Measurements from ENCODE around the gene FAAH2.
"Not testable (repeated sequence)": the region's sequence is repeated elsewhere in the genome, so short reads cannot be mapped to it uniquely, and the experiment has no call there.

Gene FAAH2, protein sequence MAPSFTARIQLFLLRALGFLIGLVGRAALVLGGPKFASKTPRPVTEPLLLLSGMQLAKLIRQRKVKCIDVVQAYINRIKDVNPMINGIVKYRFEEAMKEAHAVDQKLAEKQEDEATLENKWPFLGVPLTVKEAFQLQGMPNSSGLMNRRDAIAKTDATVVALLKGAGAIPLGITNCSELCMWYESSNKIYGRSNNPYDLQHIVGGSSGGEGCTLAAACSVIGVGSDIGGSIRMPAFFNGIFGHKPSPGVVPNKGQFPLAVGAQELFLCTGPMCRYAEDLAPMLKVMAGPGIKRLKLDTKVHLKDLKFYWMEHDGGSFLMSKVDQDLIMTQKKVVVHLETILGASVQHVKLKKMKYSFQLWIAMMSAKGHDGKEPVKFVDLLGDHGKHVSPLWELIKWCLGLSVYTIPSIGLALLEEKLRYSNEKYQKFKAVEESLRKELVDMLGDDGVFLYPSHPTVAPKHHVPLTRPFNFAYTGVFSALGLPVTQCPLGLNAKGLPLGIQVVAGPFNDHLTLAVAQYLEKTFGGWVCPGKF

GRCh38 chrX:57286507-57287251 lies at the start of gene FAAH2:
FAAH2 (plus strand) TSS chrX:57286706; CDS start chrX:57286826, 120 bp downstream.
- peak in 1 of 2 donors; percentile 12 for DNase-seq (ENCODE audit: low read depth in 2 of 2, low spot score in 1 of 2)

- DNase-seq (ENCODE audit: low read depth in 2 of 2, low spot score in 1 of 2) = no peak
Observed at GRCh38 chrX:57241967-57242366, 44.5 kb upstream of the FAAH2 start.

- no peak for DNase-seq (ENCODE audit: low read depth in 2 of 2, low spot score in 1 of 2)
Observed at GRCh38 chrX:57251965-57252364, 34.5 kb upstream of the FAAH2 start.

GRCh38 chrX:57265126-57265525 lies 21.4 kb upstream of the FAAH2 start:
- no peak for DNase-seq (ENCODE audit: low read depth in 2 of 2, low spot score in 1 of 2)

- no peak for DNase-seq (ENCODE audit: low read depth in 2 of 2, low spot score in 1 of 2)
Observed at GRCh38 chrX:57266275-57266674, 20.2 kb upstream of the FAAH2 start.

DNA sequence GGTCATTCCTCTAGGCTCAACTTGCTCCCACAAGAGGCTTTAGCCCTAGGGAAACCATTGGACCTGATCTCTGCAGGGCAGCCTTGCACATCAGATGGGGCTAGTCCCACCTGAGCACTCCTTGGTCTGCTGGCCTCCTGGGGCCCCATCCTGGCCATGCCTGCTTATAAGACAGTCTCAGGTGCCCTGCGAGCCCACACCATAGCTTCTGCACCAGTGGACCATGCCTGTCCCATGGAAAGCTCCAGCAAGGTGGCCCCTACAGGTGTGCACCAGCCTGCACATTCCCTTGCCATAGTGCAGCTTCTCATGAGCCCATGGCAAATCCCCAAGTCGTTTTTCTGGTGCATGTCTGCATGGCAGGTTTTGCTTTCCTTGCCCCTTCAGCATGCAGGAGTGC lies 19.6 kb upstream of the FAAH2 start:
- DNase-seq (ENCODE audit: low read depth in 2 of 2, low spot score in 1 of 2) = no peak

DNA sequence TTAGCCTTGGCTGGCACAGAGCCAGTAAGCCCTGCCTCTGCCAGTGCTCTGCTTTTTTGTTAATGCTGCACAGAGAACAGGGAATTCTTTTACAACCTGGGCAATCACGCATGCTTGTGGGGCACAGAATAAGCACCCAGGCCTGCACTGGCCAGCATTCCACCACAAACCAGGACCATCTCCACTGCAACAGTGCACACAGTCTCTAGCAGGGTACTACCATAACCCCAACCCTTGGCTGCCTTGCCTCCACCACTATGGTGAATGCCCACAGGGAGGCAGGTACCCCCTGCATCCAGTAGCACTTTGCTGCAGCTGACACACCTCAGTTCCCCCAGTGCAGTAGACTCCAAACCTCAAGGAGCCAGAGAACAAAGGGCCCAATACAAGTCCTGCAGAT lies 19.2 kb upstream of the FAAH2 start:
- DNase-seq (ENCODE audit: low read depth in 2 of 2, low spot score in 1 of 2) = no peak

- DNase-seq (ENCODE audit: low read depth in 2 of 2, low spot score in 1 of 2) = no peak
Observed at GRCh38 chrX:57270980-57271379, 15.5 kb upstream of the FAAH2 start.

DNA sequence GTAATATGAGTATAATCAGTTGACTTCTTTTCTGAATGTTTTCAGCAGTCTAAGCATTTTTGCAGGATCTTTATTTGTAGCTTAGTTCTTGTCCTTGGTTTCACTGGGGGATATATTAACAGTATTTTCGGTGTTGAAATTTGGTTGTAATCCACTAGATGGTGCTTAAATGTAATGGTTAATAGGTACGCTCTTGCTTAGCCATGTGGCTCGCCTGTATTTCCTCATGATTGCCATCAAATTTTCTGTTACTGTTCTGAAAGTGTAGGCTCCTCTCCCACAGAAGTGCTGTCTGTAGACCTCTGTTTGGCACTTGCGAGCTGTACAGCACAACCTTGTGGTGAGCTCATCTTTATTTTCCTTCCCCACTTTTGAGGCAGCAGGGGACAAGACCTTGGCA lies 3.9 kb upstream of the FAAH2 start:
- no peak for DNase-seq (ENCODE audit: low read depth in 2 of 2, low spot score in 1 of 2)

DNA sequence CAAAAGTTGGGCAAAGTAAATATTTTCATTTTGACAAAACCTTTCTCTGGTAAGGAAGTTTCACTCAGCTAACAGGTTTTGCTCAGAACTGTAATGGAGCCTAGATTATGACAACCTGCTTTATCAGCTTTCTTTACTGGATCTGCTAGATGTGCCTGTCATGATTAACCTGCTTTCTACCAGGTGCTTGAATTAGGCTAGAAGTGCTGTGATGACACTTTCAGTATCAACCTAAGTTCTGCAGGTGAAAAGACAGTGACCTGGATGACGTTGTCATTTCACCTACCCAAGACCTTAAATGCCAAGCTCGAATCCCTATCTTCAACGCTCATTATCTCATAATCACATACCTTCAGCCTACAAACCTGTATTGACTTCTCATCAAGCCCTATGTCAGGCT lies 1.5 kb upstream of the FAAH2 start:
- DNase-seq (ENCODE audit: low read depth in 2 of 2, low spot score in 1 of 2) = no peak

DNA sequence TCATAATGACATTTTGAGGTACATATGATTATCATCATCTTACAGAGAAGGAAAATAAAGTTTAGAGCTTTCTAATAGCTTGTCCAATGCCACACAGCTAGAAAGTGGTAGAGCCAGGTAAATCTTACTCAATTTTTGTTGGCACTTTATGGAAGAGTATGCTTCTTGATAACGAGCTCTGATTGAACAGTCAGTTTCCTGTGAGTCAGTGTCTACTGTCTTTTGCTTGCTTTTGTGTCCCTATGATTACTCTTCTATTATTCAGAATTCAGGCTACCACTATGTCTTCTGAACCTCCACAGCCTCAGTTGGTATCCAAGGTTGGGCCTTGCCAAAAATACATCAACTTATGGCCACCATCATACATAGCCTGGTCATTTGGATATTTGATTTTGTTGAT lies 2.6 kb downstream of the FAAH2 start:
- DNase-seq (ENCODE audit: low read depth in 2 of 2, low spot score in 1 of 2) = no peak

GRCh38 chrX:57294961-57295360 lies 8.5 kb downstream of the FAAH2 start:
- no peak for DNase-seq (ENCODE audit: low read depth in 2 of 2, low spot score in 1 of 2)

DNA sequence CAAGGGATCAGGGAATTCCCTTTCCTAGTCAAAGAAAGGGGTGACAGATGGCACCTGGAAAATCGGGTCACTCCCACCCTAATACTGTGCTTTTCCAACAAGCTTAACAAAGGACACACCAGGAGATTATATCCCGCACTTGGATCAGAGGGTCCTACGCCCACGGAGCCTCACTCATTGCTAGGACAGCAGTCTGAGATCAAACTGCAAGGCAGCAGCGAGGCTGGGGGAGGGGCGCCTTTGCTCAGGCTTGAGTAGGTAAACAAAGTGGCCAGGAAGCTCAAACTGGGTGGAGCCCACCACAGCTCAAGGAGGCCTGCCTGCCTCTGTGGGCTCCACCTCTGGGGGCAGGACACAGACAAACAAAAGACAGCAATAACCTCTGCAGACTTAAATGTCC lies 9.2 kb downstream of the FAAH2 start:
- DNase-seq (ENCODE audit: low read depth in 2 of 2, low spot score in 1 of 2) = not testable (repeated sequence)

- DNase-seq (ENCODE audit: low read depth in 2 of 2, low spot score in 1 of 2) = no peak
Observed at GRCh38 chrX:57313583-57314215, 27.2 kb downstream of the FAAH2 start.

GRCh38 chrX:57329008-57329407 lies 42.5 kb downstream of the FAAH2 start:
- no peak for DNase-seq (ENCODE audit: low read depth in 2 of 2, low spot score in 1 of 2)

DNA sequence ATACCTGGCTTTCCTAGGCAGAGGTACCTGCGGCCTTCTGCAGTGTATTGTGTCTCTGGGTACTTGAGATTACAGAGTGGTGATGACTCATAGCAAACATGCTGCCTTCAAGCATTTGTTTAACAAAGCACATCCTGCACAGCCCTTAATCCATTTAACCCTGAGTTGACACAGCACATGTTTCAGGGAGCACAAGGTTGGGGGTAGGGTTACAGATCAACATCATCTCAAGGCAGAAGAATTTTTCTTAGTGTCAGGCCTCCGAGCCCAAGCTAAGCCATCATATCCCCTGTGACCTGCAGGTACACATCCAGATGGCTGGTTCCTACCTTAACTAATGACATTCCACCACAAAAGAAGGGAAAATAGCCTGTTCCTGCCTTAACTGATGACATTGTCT lies 49.3 kb downstream of the FAAH2 start:
- DNase-seq (ENCODE audit: low read depth in 2 of 2, low spot score in 1 of 2) = not testable (repeated sequence)

GRCh38 chrX:57353472-57354132 lies 67.1 kb downstream of the FAAH2 start:
- no peak for DNase-seq (ENCODE audit: low read depth in 2 of 2, low spot score in 1 of 2)

DNA sequence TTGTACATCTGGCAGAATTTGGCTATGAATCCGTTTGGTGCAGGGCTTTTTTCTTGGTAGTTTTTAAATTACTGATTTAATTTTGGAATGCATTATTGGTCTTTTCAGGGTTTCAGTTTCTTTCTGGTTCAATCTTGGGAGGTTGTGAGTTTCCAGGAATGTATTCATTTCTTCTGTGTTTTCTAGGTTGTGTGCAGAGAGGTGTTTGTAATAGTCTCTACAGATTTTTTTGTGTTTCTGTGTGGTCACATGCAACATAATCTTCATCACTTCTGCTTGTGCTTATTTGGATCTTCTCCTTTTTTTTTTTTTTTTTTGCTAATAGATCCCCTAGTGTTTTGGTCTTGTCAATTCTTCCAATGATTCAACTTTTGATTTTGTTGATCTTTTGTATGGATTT lies 77.6 kb downstream of the FAAH2 start:
- no peak for DNase-seq (ENCODE audit: low read depth in 2 of 2, low spot score in 1 of 2)

- no peak for DNase-seq (ENCODE audit: low read depth in 2 of 2, low spot score in 1 of 2)
Observed at GRCh38 chrX:57366430-57366829, 79.9 kb downstream of the FAAH2 start.

- DNase-seq (ENCODE audit: low read depth in 2 of 2, low spot score in 1 of 2) = no peak
Observed at GRCh38 chrX:57367649-57368048, 81.1 kb downstream of the FAAH2 start.

- no peak for DNase-seq (ENCODE audit: low read depth in 2 of 2, low spot score in 1 of 2)
Observed at GRCh38 chrX:57368158-57368557, 81.7 kb downstream of the FAAH2 start.
